H9 (cell line): ENCODE data around the gene NAA25. TPM values are rescaled to one million over a fixed set of nuclear protein-coding genes. Genes with fewer than 3 reads are reported as not detected.

ENCODE experiments used
- DNase-seq: peaks from one replicate; pipeline ENCODE4 v3.0.0-alpha.2; 2017
- H2AFZ ChIP-seq: one replicate; pipeline ENCODE4 v1.6.1; 2013; ENCODE audit warnings: mild to moderate bottlenecking, low read length, control low read depth, moderate library complexity
- H2AK5ac ChIP-seq: 2 replicates; pipeline ENCODE4 v1.6.1; 2013; ENCODE audit warnings: low read length, control low read depth, mixed read lengths; ENCODE audit not compliant: insufficient read length
- H2BK120ac ChIP-seq: one replicate; pipeline ENCODE4 v1.6.1; 2013; ENCODE audit warnings: low read depth, mild to moderate bottlenecking, low read length, control low read depth, inconsistent platforms; ENCODE audit not compliant: poor library complexity, severe bottlenecking
- H2BK12ac ChIP-seq: 2 replicates; pipeline ENCODE4 v1.6.1; 2013; ENCODE audit warnings: low read length, control low read depth, mixed read lengths, low read depth; ENCODE audit not compliant: insufficient read length
- H2BK15ac ChIP-seq: 2 replicates; pipeline ENCODE4 v1.6.1; 2013; ENCODE audit warnings: low read depth, low read length, control low read depth
- H2BK20ac ChIP-seq: one replicate; pipeline ENCODE4 v1.6.1; 2013; ENCODE audit warnings: low read depth, mild to moderate bottlenecking, low read length, control low read depth, inconsistent platforms; ENCODE audit not compliant: poor library complexity, severe bottlenecking
- H2BK5ac ChIP-seq: 2 replicates; pipeline ENCODE4 v1.6.1; 2013; ENCODE audit warnings: low read length, control low read depth, mixed read lengths; ENCODE audit not compliant: insufficient read length
- H3K14ac ChIP-seq: 2 replicates; pipeline ENCODE4 v1.6.1; 2013; ENCODE audit warnings: low read length, control low read depth; ENCODE audit not compliant: insufficient read depth
- H3K18ac ChIP-seq: 2 replicates; pipeline ENCODE4 v1.6.1; 2013; ENCODE audit warnings: low read depth, mild to moderate bottlenecking, mixed read lengths, low read length, control low read depth; ENCODE audit not compliant: insufficient read length
- H3K23ac ChIP-seq: 2 replicates; pipeline ENCODE4 v1.6.1; 2013; ENCODE audit warnings: low read length, control low read depth, mixed read lengths, low read depth; ENCODE audit not compliant: insufficient read length
- H3K23me2 ChIP-seq: 2 replicates; pipeline ENCODE4 v1.6.1; 2013; ENCODE audit warnings: low read depth, mild to moderate bottlenecking, mixed read lengths, low read length, control low read depth; ENCODE audit not compliant: insufficient read length, poor library complexity, severe bottlenecking
- H3K27ac ChIP-seq: 2 replicates; pipeline ENCODE4 v1.5.1; 2013; ENCODE audit warnings: low read length, control low read depth, mixed read lengths, low read depth; ENCODE audit not compliant: insufficient read length
- H3K27me3 ChIP-seq: 2 replicates; pipeline ENCODE4 v1.6.1; 2013; ENCODE audit warnings: low read length, control low read depth, inconsistent platforms; ENCODE audit not compliant: insufficient read depth
- H3K4ac ChIP-seq: 2 replicates; pipeline ENCODE4 v1.6.1; 2013; ENCODE audit warnings: low read depth, mild to moderate bottlenecking, control low read depth, inconsistent platforms, low read length, moderate library complexity
- H3K4me1 ChIP-seq: 2 replicates; pipeline ENCODE4 v1.6.1; 2013; ENCODE audit warnings: low read length, control low read depth, inconsistent platforms; ENCODE audit not compliant: insufficient read depth
- H3K4me2 ChIP-seq: 2 replicates; pipeline ENCODE4 v1.6.1; 2013; ENCODE audit warnings: low read length, control low read depth, mixed read lengths; ENCODE audit not compliant: insufficient read length, insufficient read depth
- H3K56ac ChIP-seq: 2 replicates; pipeline ENCODE4 v1.6.1; 2013; ENCODE audit warnings: low read depth, mild to moderate bottlenecking, mixed read lengths, low read length, control low read depth; ENCODE audit not compliant: insufficient read length
- H3K79me1 ChIP-seq: 2 replicates; pipeline ENCODE4 v1.6.1; 2013; ENCODE audit warnings: low read depth, mild to moderate bottlenecking, moderate library complexity, low read length, control low read depth, inconsistent platforms; ENCODE audit not compliant: insufficient read depth, poor library complexity, severe bottlenecking
- H3K79me2 ChIP-seq: 2 replicates; pipeline ENCODE4 v1.6.1; 2013; ENCODE audit warnings: low read length, control low read depth, inconsistent platforms; ENCODE audit not compliant: insufficient read depth
- H3K9ac ChIP-seq: 2 replicates; pipeline ENCODE4 v1.6.1; 2013; ENCODE audit warnings: low read length, control low read depth, mixed read lengths; ENCODE audit not compliant: insufficient read length; ENCODE audit errors: extremely low read depth
- H3K9me3 ChIP-seq: one replicate; pipeline ENCODE4 v1.6.1; 2013; ENCODE audit warnings: low read depth, low read length, inconsistent platforms; ENCODE audit not compliant: control insufficient read depth
- H3T11ph ChIP-seq: one replicate; pipeline ENCODE4 v1.6.1; 2013; ENCODE audit warnings: mild to moderate bottlenecking, low read length, control low read depth, inconsistent platforms
- H4K20me1 ChIP-seq: one replicate; pipeline ENCODE4 v1.6.1; 2013; ENCODE audit not compliant: control insufficient read depth, insufficient read length, insufficient read depth
- H4K5ac ChIP-seq: 2 replicates; pipeline ENCODE4 v1.6.1; 2013; ENCODE audit warnings: low read depth, mild to moderate bottlenecking, mixed read lengths, low read length, control low read depth; ENCODE audit not compliant: insufficient read length
- H4K8ac ChIP-seq: replicated peaks from 2 replicates; pipeline ENCODE4 v1.6.1; 2013; ENCODE audit warnings: low read length, control low read depth, mixed read lengths, low read depth; ENCODE audit not compliant: insufficient read length
- H4K91ac ChIP-seq: 2 replicates; pipeline ENCODE4 v1.6.1; 2013; ENCODE audit warnings: low read depth, mild to moderate bottlenecking, moderate library complexity, mixed read lengths, low read length, control low read depth; ENCODE audit not compliant: insufficient read length
- H3K27ac Mint-ChIP-seq, 3 experiments: 2 replicates in 2 of 3; 3 replicates in 1 of 3; pipeline ENCODE4 v1.8.0; 2020 to 2021; ENCODE audit warnings: mixed read lengths in 3 of 3, mild to moderate bottlenecking in 1 of 3, moderate library complexity in 1 of 3
- H3K27me3 Mint-ChIP-seq: 2 replicates; pipeline ENCODE4 v1.8.0; 2021; ENCODE audit warnings: low read depth, mild to moderate bottlenecking, moderate library complexity, mixed read lengths
- H3K36me3 Mint-ChIP-seq, 3 experiments: 2 replicates in 2 of 3; 3 replicates in 1 of 3; pipeline ENCODE4 v1.8.0; 2020 to 2021; ENCODE audit warnings: low read depth in 3 of 3, mixed read lengths in 3 of 3; ENCODE audit not compliant: insufficient read depth in 1 of 3
- H3K4me1 Mint-ChIP-seq, 2 experiments: 2 replicates each; pipeline ENCODE4 v1.8.0; 2020; ENCODE audit warnings: mixed read lengths in 2 of 2
- H3K4me3 Mint-ChIP-seq, 2 experiments: 2 replicates in 1 of 2; 3 replicates in 1 of 2; pipeline ENCODE4 v1.8.0; 2020 to 2021; ENCODE audit warnings: mild to moderate bottlenecking in 2 of 2, mixed read lengths in 2 of 2, moderate library complexity in 1 of 2
- H3K9me3 Mint-ChIP-seq, 2 experiments: 2 replicates in 1 of 2; 3 replicates in 1 of 2; pipeline ENCODE4 v1.8.0; 2020; ENCODE audit warnings: mild to moderate bottlenecking in 2 of 2, mixed read lengths in 2 of 2, moderate library complexity in 1 of 2
- WGBS: extraction: QIAGEN DNeasy Blood & Tissue Kit; methylation state at CpG from one replicate; pipeline ENCODE4 v1.1.7; 2013; ENCODE audit warnings: missing lambda C conversion rate, low lambda C conversion rate, mixed read lengths; ENCODE audit not compliant: insufficient read length; ENCODE audit errors: extremely low coverage; 5-methylcytosine and 5-hydroxymethylcytosine counted together
- total RNA-seq: library from RNA; stranded (reverse); gene quantifications from 2 replicates; pipeline ENCODE4 v1.2.1, GENCODE V29; 2021
- TF ChIP-seq, protein P1 (sequence below): fragments of 200-600 bp; sonication (generic); conservative IDR thresholded peaks from 3 replicates; pipeline ENCODE4 v1.8.0; 2021; ENCODE audit warnings: antibody characterized with exemption, mild to moderate bottlenecking

The NAA25 gene
- total RNA-seq, 1 experiment from 2014 or later, result 57.1 TPM

DNA sequence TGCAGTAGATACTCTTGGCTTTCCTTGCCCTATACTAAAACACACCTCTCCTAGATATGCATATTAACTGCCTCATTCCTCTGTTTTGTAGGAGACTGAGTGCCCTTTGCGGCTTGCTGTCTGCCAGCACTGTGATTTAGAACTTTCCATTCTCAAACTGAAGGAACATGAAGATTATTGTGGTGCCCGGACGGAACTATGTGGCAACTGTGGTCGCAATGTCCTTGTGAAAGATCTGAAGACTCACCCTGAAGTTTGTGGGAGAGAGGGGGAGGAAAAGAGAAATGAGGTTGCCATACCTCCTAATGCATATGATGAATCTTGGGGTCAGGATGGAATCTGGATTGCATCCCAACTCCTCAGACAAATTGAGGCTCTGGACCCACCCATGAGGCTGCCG lies 32.1 kb upstream of the NAA25 start:
- TF ChIP-seq, protein P1, sequence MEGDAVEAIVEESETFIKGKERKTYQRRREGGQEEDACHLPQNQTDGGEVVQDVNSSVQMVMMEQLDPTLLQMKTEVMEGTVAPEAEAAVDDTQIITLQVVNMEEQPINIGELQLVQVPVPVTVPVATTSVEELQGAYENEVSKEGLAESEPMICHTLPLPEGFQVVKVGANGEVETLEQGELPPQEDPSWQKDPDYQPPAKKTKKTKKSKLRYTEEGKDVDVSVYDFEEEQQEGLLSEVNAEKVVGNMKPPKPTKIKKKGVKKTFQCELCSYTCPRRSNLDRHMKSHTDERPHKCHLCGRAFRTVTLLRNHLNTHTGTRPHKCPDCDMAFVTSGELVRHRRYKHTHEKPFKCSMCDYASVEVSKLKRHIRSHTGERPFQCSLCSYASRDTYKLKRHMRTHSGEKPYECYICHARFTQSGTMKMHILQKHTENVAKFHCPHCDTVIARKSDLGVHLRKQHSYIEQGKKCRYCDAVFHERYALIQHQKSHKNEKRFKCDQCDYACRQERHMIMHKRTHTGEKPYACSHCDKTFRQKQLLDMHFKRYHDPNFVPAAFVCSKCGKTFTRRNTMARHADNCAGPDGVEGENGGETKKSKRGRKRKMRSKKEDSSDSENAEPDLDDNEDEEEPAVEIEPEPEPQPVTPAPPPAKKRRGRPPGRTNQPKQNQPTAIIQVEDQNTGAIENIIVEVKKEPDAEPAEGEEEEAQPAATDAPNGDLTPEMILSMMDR, result no peak

More for the DNA sequence above, 32.1 kb upstream of the NAA25 start:
- H3K4me1 ChIP-seq, result no peaks in the 10 kb centered on the region
- no peak overlapping the region for H4K8ac ChIP-seq
- no peak overlapping the region for H3T11ph ChIP-seq
- no peak overlapping the region for H4K91ac ChIP-seq
- H3K4me3 Mint-ChIP-seq, result no peak overlapping the region
- no peaks in the 10 kb centered on the region for H3K27me3 Mint-ChIP-seq
- H3K18ac ChIP-seq, result no peak overlapping the region
- no peaks in the 10 kb centered on the region for H3K23me2 ChIP-seq
- no peak overlapping the region for H4K5ac ChIP-seq
- H3K56ac ChIP-seq, result no peak overlapping the region
- no peak overlapping the region for H3K23ac ChIP-seq
- no peak overlapping the region for H2AK5ac ChIP-seq
- H2BK20ac ChIP-seq, result no peak overlapping the region
- no peak overlapping the region for H2BK12ac ChIP-seq
- H3K4me1 Mint-ChIP-seq, result no peaks in the 10 kb centered on the region
- H3K4ac ChIP-seq, result no peak overlapping the region
- peak; percentile 9 for DNase-seq
- H2AFZ ChIP-seq, result no peak overlapping the region
- H3K27ac ChIP-seq, result no peak overlapping the region
- no peak overlapping the region for H3K9ac ChIP-seq
- H3K36me3 Mint-ChIP-seq, result peaks cover 12 to 57% (median 29%) of the 10 kb centered on the region in 3 experiments; a peak in 6 of 7 replicates
- no peaks in the 10 kb centered on the region for H3K79me1 ChIP-seq
- H3K27ac Mint-ChIP-seq, result no peak overlapping the region
- H2BK120ac ChIP-seq, result no peak overlapping the region
- H3K27me3 ChIP-seq, result no peaks in the 10 kb centered on the region
- WGBS, result no CpG with 5 or more reads among the region's 5 CpGs
- H3K4me2 ChIP-seq, result no peak overlapping the region
- H4K20me1 ChIP-seq, result no peaks in the 10 kb centered on the region
- H3K79me2 ChIP-seq, result no peaks in the 10 kb centered on the region
- H3K9me3 Mint-ChIP-seq, result no peaks in the 10 kb centered on the region
- H2BK15ac ChIP-seq, result no peak overlapping the region
- H3K9me3 ChIP-seq, result no peaks in the 10 kb centered on the region
- no peak overlapping the region for H3K14ac ChIP-seq
- H2BK5ac ChIP-seq, result no peak overlapping the region
